PC-9 (cell line): ENCODE data around the gene CFC1. TPM values are rescaled to one million over a fixed set of nuclear protein-coding genes. Genes with fewer than 3 reads are reported as not detected.
"Not testable (repeated sequence)": the region's sequence is repeated elsewhere in the genome, so short reads cannot be mapped to it uniquely, and the experiment has no call there.

Experiments used
- BruUV-seq: library from RNA; stranded (reverse); fragments of 400-500 nt; replicated peaks from 2 replicates; lab custom pipeline; 2021; lab: Mats Ljungman, UMichigan
- CTCF ChIA-PET: fragments of 300-600 bp; sonication (Branson Sonifier 250); formaldehyde crosslinking; loops from one replicate; lab custom pipeline; 2022; ENCODE audit warnings: antibody characterized with exemption; lab: Charles Lee
- POLR2A ChIA-PET: fragments of 300-600 bp; sonication (Branson Sonifier 250); formaldehyde crosslinking; loops from one replicate; lab custom pipeline; 2022; ENCODE audit warnings: antibody characterized with exemption; ENCODE audit not compliant: unreplicated experiment; lab: Charles Lee
- DNase-seq, 2 experiments: peaks; one replicate each; pipeline versions ENCODE4 v3.0.0 to v3.0.0-alpha.2; 2015 to 2022; ENCODE audit warnings: mixed read lengths in 1 of 2
- H2AFZ ChIP-seq: fragments of 200-600 bp; sonication (generic); 2 replicates; pipeline ENCODE4 v1.8.1; 2017; ENCODE audit warnings: antibody characterized with exemption
- H3F3A ChIP-seq: fragments of 200-600 bp; sonication (generic); 2 replicates; pipeline ENCODE4 v1.8.1; 2017; ENCODE audit warnings: antibody characterized with exemption, mild to moderate bottlenecking, low read depth; ENCODE audit not compliant: insufficient read depth
- H3K27ac ChIP-seq: fragments of 200-600 bp; sonication (generic); 2 replicates; pipeline ENCODE4 v1.6.1; 2016; ENCODE audit warnings: mixed run types
- H3K27me3 ChIP-seq: fragments of 200-600 bp; sonication (generic); 2 replicates; pipeline ENCODE4 v1.6.1; 2016; ENCODE audit warnings: low read depth, mixed run types; ENCODE audit not compliant: insufficient read depth
- H3K36me3 ChIP-seq: fragments of 200-600 bp; sonication (generic); 2 replicates; pipeline ENCODE4 v1.6.1; 2016; ENCODE audit warnings: low read depth, mixed run types
- H3K4me1 ChIP-seq: fragments of 200-600 bp; sonication (generic); replicated peaks from 2 replicates; pipeline ENCODE4 v1.6.1; 2016; ENCODE audit warnings: mixed run types; ENCODE audit not compliant: insufficient read depth
- H3K4me2 ChIP-seq: fragments of 200-600 bp; sonication (generic); 2 replicates; pipeline ENCODE4 v1.6.1; 2017; ENCODE audit warnings: mixed run types
- H3K4me3 ChIP-seq: fragments of 200-600 bp; sonication (generic); 2 replicates; pipeline ENCODE4 v1.6.1; 2016; ENCODE audit warnings: mixed run types
- H3K79me2 ChIP-seq: fragments of 200-600 bp; sonication (generic); 2 replicates; pipeline ENCODE4 v1.6.1; 2017; ENCODE audit warnings: low read depth, mixed run types
- H3K9me2 ChIP-seq: fragments of 200-600 bp; sonication (generic); 2 replicates; pipeline ENCODE4 v1.8.1; 2017; ENCODE audit warnings: mild to moderate bottlenecking; ENCODE audit not compliant: insufficient read depth
- H3K9me3 ChIP-seq: fragments of 200-600 bp; sonication (generic); 2 replicates; pipeline ENCODE4 v1.8.1; 2016; ENCODE audit warnings: low read depth; ENCODE audit not compliant: insufficient read depth
- H4K20me1 ChIP-seq: fragments of 200-600 bp; sonication (generic); 2 replicates; pipeline ENCODE4 v1.8.1; 2017; ENCODE audit not compliant: insufficient read depth
- intact Hi-C: fragments of 100-400 bp; cut with micrococcal nuclease; formaldehyde crosslinking; loops from one replicate; pipeline ENCODE4 v1.10.0; 2022; ENCODE audit not compliant: unreplicated experiment
- total RNA-seq: library from RNA; stranded (reverse); gene quantifications from 2 replicates; pipeline ENCODE4 v1.2.3, GENCODE V29; 2021

The CFC1 gene
- total RNA-seq, 1 experiment from 2014 or later, result not detected

DNA sequence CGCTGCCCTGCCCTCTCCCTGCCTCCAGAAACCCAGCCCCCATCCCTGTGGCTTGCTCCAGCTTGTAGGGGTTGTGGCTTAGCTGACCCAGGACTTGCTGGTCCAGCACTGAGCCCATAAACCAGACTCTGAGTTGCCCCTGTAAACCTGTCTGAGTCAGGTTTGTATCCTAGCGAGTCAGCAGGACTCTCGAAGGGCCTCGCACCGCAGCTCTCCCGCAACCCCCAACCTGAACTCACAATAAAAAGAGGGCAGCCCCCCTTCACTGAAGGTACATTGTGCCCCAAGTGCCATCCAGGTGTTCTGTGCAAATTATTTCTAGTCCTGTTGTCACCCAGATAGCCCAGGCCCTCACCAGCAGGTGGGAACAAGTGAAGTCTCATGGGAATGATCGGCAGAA is 17.9 kb downstream of the CFC1 start:
- H3K36me3 ChIP-seq, H2AFZ ChIP-seq, H3F3A ChIP-seq, H3K79me2 ChIP-seq, H3K4me2 ChIP-seq, intact Hi-C loops, H3K4me1 ChIP-seq, H3K27ac ChIP-seq, BruUV-seq, CTCF ChIA-PET, H3K9me3 ChIP-seq, POLR2A ChIA-PET, DNase-seq, H4K20me1 ChIP-seq, H3K27me3 ChIP-seq, H3K4me3 ChIP-seq, H3K9me2 ChIP-seq: not testable (repeated sequence)

GRCh38 chr2:130579121-130579520 is 20.3 kb downstream of the CFC1 start:
- H3K4me3 ChIP-seq, POLR2A ChIA-PET, H3K4me1 ChIP-seq, H3K4me2 ChIP-seq, H3K36me3 ChIP-seq, H3K9me2 ChIP-seq, H3K79me2 ChIP-seq, DNase-seq, H3K27me3 ChIP-seq, CTCF ChIA-PET, H2AFZ ChIP-seq, H3K27ac ChIP-seq, BruUV-seq, H3K9me3 ChIP-seq, intact Hi-C loops, H4K20me1 ChIP-seq, H3F3A ChIP-seq: not testable (repeated sequence)

DNA sequence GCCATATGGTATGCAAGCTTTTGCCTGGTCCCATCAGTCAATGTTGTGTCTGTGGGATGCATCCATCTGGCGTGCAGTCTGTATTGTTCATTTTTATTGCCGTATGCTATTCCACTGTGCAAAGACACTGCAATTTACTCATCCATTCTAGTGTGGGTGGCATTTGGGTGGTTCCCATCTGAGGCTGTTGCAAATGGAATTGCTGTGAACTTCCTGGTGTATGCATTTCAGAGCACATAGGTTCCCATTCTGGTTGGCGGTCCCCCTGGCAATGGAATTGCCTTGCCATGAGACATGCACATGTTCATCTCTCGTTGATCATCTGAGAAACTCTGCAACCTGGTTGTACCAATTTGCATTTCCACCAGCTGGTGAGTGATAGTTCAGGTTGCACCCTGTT is 21.8 kb downstream of the CFC1 start:
- BruUV-seq, H3K4me1 ChIP-seq, H3F3A ChIP-seq, H3K4me3 ChIP-seq, H3K27ac ChIP-seq, H3K36me3 ChIP-seq, H3K27me3 ChIP-seq, H3K9me3 ChIP-seq, DNase-seq, POLR2A ChIA-PET, H2AFZ ChIP-seq, CTCF ChIA-PET, intact Hi-C loops, H3K9me2 ChIP-seq, H4K20me1 ChIP-seq, H3K79me2 ChIP-seq, H3K4me2 ChIP-seq: not testable (repeated sequence)

DNA sequence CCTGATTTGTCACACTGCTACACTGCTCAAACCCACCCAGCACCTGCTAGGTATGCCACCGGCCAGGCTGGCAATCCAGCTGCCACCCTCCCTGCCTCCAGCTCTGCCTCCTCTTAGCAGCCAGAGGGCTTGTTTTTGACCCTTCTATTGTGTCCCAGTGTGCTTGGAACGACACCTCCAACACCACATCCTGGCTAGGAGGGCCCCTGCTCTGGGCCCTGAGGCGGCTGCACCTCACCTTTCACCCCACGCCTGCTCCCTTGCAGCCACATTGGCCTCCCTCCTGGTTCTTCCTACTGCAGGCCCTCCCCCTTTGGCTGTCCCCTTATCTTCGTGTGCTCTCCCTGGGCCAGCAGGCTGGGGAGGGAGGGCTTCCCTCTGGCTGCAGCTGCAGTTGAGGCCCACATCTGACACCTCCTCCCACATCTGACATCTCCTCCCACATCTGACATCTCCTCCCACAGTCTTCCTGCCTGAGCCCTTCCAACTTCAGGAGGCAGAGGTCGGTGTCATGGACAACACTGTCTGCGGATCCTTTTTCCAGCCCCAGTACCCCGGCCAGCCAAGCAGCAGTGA is 23.1 kb downstream of the CFC1 start:
- H2AFZ ChIP-seq, POLR2A ChIA-PET, H3F3A ChIP-seq, H3K4me2 ChIP-seq, H3K4me1 ChIP-seq, H3K79me2 ChIP-seq, H4K20me1 ChIP-seq, H3K27me3 ChIP-seq, DNase-seq, intact Hi-C loops, H3K9me2 ChIP-seq, H3K9me3 ChIP-seq, H3K27ac ChIP-seq, BruUV-seq, CTCF ChIA-PET, H3K4me3 ChIP-seq, H3K36me3 ChIP-seq: not testable (repeated sequence)

DNA sequence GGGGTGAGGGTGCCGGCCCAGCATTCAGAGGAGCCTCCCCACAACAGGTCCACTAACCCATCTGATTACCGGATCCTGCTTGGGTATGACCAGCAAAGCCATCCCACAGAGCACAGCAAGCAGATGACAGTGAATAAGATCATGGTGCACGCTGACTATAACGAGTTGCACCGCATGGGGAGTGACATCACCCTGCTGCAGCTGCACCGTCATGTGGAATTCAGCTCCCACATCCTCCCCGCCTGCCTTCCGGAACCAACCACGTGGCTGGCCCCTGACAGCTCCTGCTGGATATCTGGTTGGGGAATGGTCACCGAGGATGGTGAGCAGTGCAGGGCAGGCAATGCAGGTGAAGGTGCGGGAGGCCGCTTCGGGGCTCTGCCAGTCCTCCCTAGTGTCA is 25.1 kb downstream of the CFC1 start:
- H3K9me2 ChIP-seq, intact Hi-C loops, H3K9me3 ChIP-seq, H3K4me2 ChIP-seq, H2AFZ ChIP-seq, H3F3A ChIP-seq, BruUV-seq, H3K79me2 ChIP-seq, DNase-seq, H3K36me3 ChIP-seq, H4K20me1 ChIP-seq, H3K4me3 ChIP-seq, H3K27ac ChIP-seq, CTCF ChIA-PET, H3K27me3 ChIP-seq, H3K4me1 ChIP-seq, POLR2A ChIA-PET: not testable (repeated sequence)

DNA sequence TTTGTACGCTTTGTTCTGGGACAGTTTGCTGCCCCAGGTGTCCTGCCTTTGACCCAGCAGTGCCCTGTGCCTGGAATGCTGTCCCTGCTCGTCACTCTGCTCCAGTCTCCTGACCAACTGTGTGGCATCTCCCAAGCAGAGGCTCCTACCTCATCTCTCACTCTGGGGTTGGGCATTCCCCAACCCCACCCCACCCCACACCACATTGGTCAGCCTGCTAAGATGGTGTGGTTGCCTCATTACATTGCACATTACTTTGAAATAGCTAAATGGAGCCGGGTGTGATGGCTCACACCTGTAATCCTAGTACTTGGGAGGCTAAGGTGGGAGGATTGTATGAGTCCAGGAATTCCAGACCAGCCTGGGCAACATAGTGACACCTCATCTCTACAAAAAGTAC is 27.4 kb downstream of the CFC1 start:
- BruUV-seq, H3K9me3 ChIP-seq, DNase-seq, H3K27me3 ChIP-seq, CTCF ChIA-PET, H3K4me1 ChIP-seq, H3K9me2 ChIP-seq, H3F3A ChIP-seq, H3K79me2 ChIP-seq, H3K4me3 ChIP-seq, intact Hi-C loops, H3K27ac ChIP-seq, H4K20me1 ChIP-seq, POLR2A ChIA-PET, H3K4me2 ChIP-seq, H3K36me3 ChIP-seq, H2AFZ ChIP-seq: not testable (repeated sequence)

- H2AFZ ChIP-seq, POLR2A ChIA-PET, H3K79me2 ChIP-seq, H3K4me3 ChIP-seq, H3K27ac ChIP-seq, BruUV-seq, H4K20me1 ChIP-seq, H3K4me2 ChIP-seq, H3F3A ChIP-seq, H3K4me1 ChIP-seq, H3K9me2 ChIP-seq, H3K9me3 ChIP-seq, H3K36me3 ChIP-seq, H3K27me3 ChIP-seq, CTCF ChIA-PET, intact Hi-C loops, DNase-seq: not testable (repeated sequence)
Measured at GRCh38 chr2:130566165-130566564, 33.2 kb downstream of the CFC1 start.
